ENCODE measurements around the gene SMG6.

Gene SMG6

DNA sequence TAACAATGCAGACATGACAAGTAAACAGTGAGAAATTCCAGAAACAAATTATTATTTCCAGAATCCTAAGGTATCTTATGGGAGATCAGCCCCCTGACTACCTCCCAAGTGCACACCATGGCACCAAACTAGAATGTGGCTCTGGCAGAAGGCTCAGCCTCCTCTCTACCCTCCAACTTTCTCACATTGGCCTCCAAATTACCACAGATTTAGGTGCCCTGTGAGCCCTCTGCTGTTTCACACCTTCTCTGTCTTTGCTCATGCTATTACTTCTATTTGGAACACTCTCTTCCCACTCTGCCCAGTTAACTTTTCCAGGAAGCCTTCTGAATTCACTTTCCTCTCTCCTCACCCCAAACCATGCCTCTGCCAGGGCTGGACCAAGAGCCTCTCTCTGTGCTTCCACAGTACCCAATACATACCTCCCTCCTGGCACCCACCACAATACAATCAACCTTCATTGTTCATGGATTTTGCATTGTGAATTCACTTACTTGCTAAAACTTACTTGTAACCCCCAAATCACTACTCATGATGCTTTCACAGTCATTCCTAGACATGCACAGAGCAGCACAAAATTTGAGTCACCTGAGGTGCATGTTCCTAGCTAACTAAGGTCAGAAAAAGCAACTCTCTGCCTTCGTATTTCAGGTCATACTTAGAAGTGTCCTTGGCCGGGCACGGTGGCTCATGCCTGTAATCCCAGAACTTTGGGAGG, 31.4 kb downstream of the SMG6 start:
- TF ChIP-seq, protein P1, sequence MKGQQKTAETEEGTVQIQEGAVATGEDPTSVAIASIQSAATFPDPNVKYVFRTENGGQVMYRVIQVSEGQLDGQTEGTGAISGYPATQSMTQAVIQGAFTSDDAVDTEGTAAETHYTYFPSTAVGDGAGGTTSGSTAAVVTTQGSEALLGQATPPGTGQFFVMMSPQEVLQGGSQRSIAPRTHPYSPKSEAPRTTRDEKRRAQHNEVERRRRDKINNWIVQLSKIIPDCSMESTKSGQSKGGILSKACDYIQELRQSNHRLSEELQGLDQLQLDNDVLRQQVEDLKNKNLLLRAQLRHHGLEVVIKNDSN (IDR thresholded peaks at IDR 0.05): no peak
- no peak for TF ChIP-seq ZBTB7A (IDR thresholded peaks at IDR 0.05; ENCODE audit: low read depth)

DNA sequence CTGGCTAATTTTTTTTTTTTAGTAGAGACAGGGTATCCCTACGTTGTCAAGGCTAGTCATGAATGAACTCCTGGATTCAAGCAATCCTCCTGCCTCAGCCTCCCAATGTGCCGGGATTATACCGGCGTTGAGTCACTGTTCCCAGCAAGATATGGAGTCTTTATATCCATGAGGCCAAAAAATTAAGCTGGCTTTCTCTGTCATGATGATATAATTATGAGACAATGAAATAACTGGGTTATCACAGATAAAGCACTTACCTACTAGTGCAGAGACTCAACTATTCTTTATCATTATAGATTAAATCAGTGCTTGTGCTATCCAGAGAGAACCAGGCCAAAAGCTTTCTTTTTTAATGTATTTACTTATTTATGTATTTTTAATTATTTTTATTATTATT, 36.2 kb downstream of the SMG6 start:
- TF ChIP-seq EGR1 (IDR thresholded peaks at IDR 0.05) (no peak), TCF12 (IDR thresholded peaks at IDR 0.05; ENCODE audit: low read depth) (no peak), CEBPB (IDR thresholded peaks at IDR 0.05) (no peak), TEAD4 (IDR thresholded peaks at IDR 0.05) (no peak)

DNA sequence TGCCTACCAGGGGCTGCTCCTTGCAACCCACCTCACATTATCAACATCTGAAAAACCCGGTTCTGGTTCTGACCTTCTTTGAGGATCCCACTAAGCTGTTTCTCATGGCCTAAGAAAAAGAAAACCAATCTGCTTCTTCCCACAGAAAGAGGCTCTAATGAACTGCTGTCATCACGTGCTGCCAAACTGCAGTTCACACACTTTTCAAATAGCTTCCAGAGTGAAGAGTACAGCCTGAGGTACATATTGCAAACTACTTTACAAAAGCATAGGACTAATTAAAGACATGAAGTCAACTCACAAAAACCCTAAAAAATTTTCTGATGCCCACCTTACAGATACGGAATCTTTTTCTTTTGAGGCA, 36.7 kb downstream of the SMG6 start:
- no peak for TF ChIP-seq TEAD4 (IDR thresholded peaks at IDR 0.05)
- TF ChIP-seq, protein P2, sequence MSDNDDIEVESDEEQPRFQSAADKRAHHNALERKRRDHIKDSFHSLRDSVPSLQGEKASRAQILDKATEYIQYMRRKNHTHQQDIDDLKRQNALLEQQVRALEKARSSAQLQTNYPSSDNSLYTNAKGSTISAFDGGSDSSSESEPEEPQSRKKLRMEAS (IDR thresholded peaks at IDR 0.05): no peak
- TF ChIP-seq EGR1 (IDR thresholded peaks at IDR 0.05): no peak

DNA sequence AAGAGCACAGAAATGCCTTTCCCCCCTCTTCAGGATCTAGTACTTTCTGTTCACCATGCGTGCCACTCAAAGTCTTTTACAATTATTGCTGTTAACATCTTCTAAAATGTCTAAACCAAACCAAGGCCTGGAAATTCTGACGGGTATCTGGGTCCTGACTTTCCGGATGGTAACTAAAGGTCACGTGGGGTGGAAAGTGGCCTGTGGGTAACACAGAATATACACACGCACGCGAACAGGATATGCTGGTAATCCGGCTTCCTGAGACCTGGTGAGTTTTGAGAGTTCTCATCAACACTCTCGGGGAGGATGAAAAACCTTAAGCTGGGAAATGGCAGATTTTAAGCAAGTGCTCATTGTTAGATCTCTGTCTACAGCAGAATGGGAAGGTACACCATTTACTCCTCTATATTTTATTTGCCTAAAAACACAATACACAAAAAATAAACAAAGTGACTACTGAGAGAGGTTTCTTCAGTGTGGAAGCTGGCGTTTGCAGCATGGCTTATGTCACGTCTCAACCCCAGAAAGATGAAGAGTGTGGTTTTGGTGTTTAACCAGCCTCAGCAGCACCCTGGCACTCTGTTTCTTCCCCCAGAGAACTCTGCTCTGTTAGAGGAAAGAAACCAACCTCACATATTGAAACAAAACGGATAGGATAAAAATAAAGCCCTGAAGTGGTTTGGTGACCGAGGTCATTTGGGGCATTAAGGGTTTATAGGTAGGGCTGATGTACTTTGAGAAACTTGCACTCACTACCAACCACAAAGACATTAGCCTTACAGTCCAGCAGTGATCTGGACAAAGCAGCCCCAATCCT, 37.3 kb downstream of the SMG6 start:
- TF ChIP-seq NFIC (IDR thresholded peaks at IDR 0.05) (no peak), TCF12 (IDR thresholded peaks at IDR 0.05; ENCODE audit: low read depth) (no peak), CEBPB (IDR thresholded peaks at IDR 0.05) (no peak)

DNA sequence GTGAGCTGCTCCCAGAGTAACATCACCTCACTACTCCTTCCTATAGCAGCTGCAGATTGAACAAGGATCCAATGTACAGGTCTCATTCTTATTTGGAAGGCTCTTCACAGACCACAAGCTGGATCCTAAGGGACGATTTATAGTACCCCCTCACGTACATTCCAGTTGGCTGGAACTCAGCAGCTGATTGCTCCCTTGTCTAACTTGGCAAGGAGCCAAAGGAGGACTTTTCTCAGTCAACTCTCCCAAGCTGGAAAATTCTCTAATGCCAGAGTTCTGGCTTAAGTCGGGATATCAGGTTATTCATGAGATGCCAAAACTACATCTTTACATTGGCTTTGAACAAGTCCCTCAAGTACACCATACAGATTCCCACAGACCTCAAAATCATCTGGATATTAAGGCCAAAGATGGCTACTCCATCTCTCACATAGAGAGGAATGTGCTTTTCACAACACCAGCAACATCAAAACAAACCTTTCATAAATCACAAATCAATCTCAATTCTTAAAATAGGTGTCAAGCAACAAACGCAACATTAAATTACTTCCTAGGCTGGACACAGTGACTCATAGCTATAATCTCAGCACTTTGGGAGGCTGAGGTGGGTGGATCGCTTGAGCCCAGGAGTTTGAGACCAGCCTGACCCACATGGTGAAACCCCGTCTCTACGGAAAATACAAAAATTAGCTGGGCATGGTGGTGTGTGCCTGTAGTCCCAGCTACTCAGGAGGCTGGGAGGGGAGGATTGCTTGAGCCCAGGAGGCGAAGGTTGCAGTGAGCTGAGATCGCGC, 39.3 kb downstream of the SMG6 start:
- peak; percentile 67 for TF ChIP-seq NFIC (IDR thresholded peaks at IDR 0.05)
- TF ChIP-seq RAD21 (IDR thresholded peaks at IDR 0.05; ENCODE audit: low read depth): no peak
- TF ChIP-seq TCF12 (IDR thresholded peaks at IDR 0.05; ENCODE audit: low read depth): no peak

DNA sequence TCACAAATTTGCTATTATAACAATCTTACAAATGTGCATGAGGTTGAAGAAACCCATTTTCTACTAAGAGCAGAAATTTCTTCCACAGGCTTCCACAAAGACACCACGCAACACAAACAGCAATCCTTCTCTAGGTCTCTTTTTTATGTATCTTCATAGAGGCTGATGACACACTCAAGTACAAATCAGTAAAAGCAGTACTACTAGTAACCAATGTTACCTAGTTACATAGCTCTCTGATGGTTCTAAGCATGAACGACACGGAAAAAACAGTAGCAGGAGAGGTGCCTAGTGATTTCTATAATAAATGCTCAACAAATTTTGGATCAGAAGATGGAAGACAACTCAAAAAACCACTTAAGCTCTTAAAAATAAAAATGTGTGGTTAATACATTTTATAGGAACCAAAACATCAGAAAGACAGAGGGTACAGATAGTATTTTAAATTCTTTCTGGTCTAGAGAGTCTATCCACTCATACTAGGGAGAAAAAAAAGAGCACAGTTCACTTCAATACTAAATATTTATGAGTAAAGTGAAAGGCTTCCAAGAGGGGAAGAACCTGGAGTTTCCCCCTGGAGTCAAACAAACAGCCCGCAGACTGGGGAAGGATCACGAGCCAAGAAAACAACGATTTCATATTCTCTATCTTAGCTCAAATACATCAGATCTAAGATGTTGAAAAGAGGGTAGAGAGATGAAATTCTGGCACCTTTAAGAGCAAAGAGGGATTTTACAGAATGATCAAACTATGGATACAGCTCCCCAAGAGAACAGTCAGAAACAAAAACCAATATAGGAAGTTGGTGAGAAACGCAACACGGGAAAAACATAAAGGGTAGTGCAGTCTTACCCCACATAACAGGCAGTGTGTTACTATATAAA, 40.2 kb downstream of the SMG6 start:
- TF ChIP-seq TEAD4 (IDR thresholded peaks at IDR 0.05) (no peak), EGR1 (IDR thresholded peaks at IDR 0.05) (no peak), ZBTB7A (IDR thresholded peaks at IDR 0.05; ENCODE audit: low read depth) (no peak), NFIC (IDR thresholded peaks at IDR 0.05) (no peak), TCF12 (IDR thresholded peaks at IDR 0.05; ENCODE audit: low read depth) (no peak), RAD21 (IDR thresholded peaks at IDR 0.05; ENCODE audit: low read depth) (no peak), CREB1 (IDR thresholded peaks at IDR 0.05; ENCODE audit: low read depth) (no peak), YY1 (IDR thresholded peaks at IDR 0.05; ENCODE audit: low read depth) (no peak), FOXM1 (IDR thresholded peaks at IDR 0.05; ENCODE audit: borderline replicate concordance, low read depth) (no peak)
- TF ChIP-seq, protein P2 (IDR thresholded peaks at IDR 0.05): no peak
- TF ChIP-seq, protein P3, sequence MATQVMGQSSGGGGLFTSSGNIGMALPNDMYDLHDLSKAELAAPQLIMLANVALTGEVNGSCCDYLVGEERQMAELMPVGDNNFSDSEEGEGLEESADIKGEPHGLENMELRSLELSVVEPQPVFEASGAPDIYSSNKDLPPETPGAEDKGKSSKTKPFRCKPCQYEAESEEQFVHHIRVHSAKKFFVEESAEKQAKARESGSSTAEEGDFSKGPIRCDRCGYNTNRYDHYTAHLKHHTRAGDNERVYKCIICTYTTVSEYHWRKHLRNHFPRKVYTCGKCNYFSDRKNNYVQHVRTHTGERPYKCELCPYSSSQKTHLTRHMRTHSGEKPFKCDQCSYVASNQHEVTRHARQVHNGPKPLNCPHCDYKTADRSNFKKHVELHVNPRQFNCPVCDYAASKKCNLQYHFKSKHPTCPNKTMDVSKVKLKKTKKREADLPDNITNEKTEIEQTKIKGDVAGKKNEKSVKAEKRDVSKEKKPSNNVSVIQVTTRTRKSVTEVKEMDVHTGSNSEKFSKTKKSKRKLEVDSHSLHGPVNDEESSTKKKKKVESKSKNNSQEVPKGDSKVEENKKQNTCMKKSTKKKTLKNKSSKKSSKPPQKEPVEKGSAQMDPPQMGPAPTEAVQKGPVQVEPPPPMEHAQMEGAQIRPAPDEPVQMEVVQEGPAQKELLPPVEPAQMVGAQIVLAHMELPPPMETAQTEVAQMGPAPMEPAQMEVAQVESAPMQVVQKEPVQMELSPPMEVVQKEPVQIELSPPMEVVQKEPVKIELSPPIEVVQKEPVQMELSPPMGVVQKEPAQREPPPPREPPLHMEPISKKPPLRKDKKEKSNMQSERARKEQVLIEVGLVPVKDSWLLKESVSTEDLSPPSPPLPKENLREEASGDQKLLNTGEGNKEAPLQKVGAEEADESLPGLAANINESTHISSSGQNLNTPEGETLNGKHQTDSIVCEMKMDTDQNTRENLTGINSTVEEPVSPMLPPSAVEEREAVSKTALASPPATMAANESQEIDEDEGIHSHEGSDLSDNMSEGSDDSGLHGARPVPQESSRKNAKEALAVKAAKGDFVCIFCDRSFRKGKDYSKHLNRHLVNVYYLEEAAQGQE (IDR thresholded peaks at IDR 0.05; ENCODE audit: low read depth): no peak
- TF ChIP-seq, protein P1 (IDR thresholded peaks at IDR 0.05): no peak

DNA sequence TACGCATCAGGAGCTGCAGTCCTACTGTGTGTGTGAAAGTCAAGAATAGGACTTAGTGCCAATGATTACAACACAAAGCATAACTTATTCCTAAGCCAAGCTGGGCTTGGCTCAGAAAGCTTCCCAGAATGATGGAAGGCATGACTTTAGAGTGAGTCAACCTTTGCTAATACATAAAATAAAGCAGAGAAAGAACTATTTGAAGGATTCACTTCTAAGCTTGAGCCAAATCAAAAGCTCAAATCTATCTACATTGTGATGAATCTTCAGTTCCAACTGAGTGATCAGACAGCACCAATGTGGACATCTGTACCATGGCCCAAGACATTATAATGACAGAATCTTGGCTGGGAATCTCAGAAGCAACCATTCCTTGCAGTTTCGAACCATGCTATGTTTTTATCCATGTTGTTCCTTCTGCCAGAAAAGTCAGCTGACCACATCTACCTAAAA, 41.4 kb downstream of the SMG6 start:
- TF ChIP-seq TEAD4 (IDR thresholded peaks at IDR 0.05): no peak
- TF ChIP-seq, protein P2 (IDR thresholded peaks at IDR 0.05): no peak
- TF ChIP-seq, protein P3 (IDR thresholded peaks at IDR 0.05; ENCODE audit: low read depth): no peak
- TF ChIP-seq FOXM1 (IDR thresholded peaks at IDR 0.05; ENCODE audit: borderline replicate concordance, low read depth): no peak
- no peak for TF ChIP-seq TCF12 (IDR thresholded peaks at IDR 0.05; ENCODE audit: low read depth)
- no peak for TF ChIP-seq RAD21 (IDR thresholded peaks at IDR 0.05; ENCODE audit: low read depth)
- TF ChIP-seq YY1 (IDR thresholded peaks at IDR 0.05; ENCODE audit: low read depth): no peak
- TF ChIP-seq ZBTB7A (IDR thresholded peaks at IDR 0.05; ENCODE audit: low read depth): no peak
- no peak for TF ChIP-seq TAF1 (IDR thresholded peaks at IDR 0.05; ENCODE audit: low read depth)
- no peak for TF ChIP-seq CREB1 (IDR thresholded peaks at IDR 0.05; ENCODE audit: low read depth)
- TF ChIP-seq, protein P1 (IDR thresholded peaks at IDR 0.05): no peak
- no peak for TF ChIP-seq NFIC (IDR thresholded peaks at IDR 0.05)
- no peak for TF ChIP-seq EGR1 (IDR thresholded peaks at IDR 0.05)
- no peak for TF ChIP-seq CEBPB (IDR thresholded peaks at IDR 0.05)

Data from Ishikawa (cell line).